Hematopoietic multipotent progenitor cell treated with erythropoietin and hydrocortisone succinate and interleukin-3 and kit ligand, for 15 days (in vitro differentiated cells): ENCODE measurements around the gene MBTPS2.
"Not testable (repeated sequence)": the region's sequence is repeated elsewhere in the genome, so short reads cannot be mapped to it uniquely, and the experiment has no call there.

Experiments used
- DNase-seq: peaks from one replicate; pipeline ENCODE4 v3.0.0-alpha.2; 2015; ENCODE audit warnings: low spot score

The MBTPS2 gene

GRCh38 chrX:21839334-21840192, at the start of gene MBTPS2:
TSS of gene MBTPS2 (plus strand) at chrX:21839617. CDS start at chrX:21839735, 118 bp downstream.
- peak; percentile 65 for DNase-seq

- DNase-seq = no peak
Measured at GRCh38 chrX:21798677-21799219, 40.7 kb upstream of the MBTPS2 start.

- no peak for DNase-seq
Measured at GRCh38 chrX:21799767-21800166, 39.6 kb upstream of the MBTPS2 start.

GRCh38 chrX:21800344-21800770, 39.1 kb upstream of the MBTPS2 start:
- DNase-seq = no peak

GRCh38 chrX:21802054-21802670, 37.3 kb upstream of the MBTPS2 start:
- DNase-seq = no peak

- no peak for DNase-seq
Measured at GRCh38 chrX:21802839-21803238, 36.6 kb upstream of the MBTPS2 start.

- no peak for DNase-seq
Measured at GRCh38 chrX:21806691-21807090, 32.7 kb upstream of the MBTPS2 start.

GRCh38 chrX:21811832-21812231, 27.6 kb upstream of the MBTPS2 start:
- no peak for DNase-seq

GRCh38 chrX:21812628-21813027, 26.8 kb upstream of the MBTPS2 start:
- no peak for DNase-seq

- DNase-seq = no peak
Measured at GRCh38 chrX:21813612-21814368, 25.6 kb upstream of the MBTPS2 start.

- no peak for DNase-seq
Measured at GRCh38 chrX:21816136-21816535, 23.3 kb upstream of the MBTPS2 start.

- not testable (repeated sequence) for DNase-seq
Measured at GRCh38 chrX:21820170-21820569, 19.2 kb upstream of the MBTPS2 start.

- DNase-seq = no peak
Measured at GRCh38 chrX:21821875-21822274, 17.5 kb upstream of the MBTPS2 start.

- no peak for DNase-seq
Measured at GRCh38 chrX:21831496-21831895, 7.9 kb upstream of the MBTPS2 start.

- DNase-seq = no peak
Measured at GRCh38 chrX:21837056-21837455, 2.4 kb upstream of the MBTPS2 start.

- no peak for DNase-seq
Measured at GRCh38 chrX:21838937-21839333, 482 bp upstream of the MBTPS2 start.

- DNase-seq = no peak
Measured at GRCh38 chrX:21840193-21840545, 752 bp downstream of the MBTPS2 start.

- no peak for DNase-seq
Measured at GRCh38 chrX:21843179-21843578, 3.8 kb downstream of the MBTPS2 start.

GRCh38 chrX:21845096-21845495, 5.7 kb downstream of the MBTPS2 start:
- no peak for DNase-seq

GRCh38 chrX:21847342-21847741, 7.9 kb downstream of the MBTPS2 start:
- DNase-seq = no peak

GRCh38 chrX:21853578-21853977, 14.2 kb downstream of the MBTPS2 start:
- no peak for DNase-seq

- no peak for DNase-seq
Measured at GRCh38 chrX:21855937-21856415, 16.6 kb downstream of the MBTPS2 start, which contains the start of gene YY2. TSS of gene YY2 (plus strand) at chrX:21855987. CDS start at chrX:21856485, 498 bp downstream.
